HEK293T (cell line): ENCODE data around the gene FMO3.

ENCODE experiments used
- CTCF ChIA-PET: fragments of 350-600 bp; formaldehyde crosslinking; extraction: SDS; loops from one replicate; lab custom pipeline; 2021; ENCODE audit warnings: antibody characterized with exemption, inconsistent platforms; lab: Yijun Ruan, JAX
- POLR2A ChIA-PET: fragments of 350-600 bp; formaldehyde crosslinking; extraction: SDS; loops from one replicate; lab custom pipeline; 2020; ENCODE audit warnings: antibody characterized with exemption, inconsistent platforms; lab: Yijun Ruan, JAX
- DNase-seq: peaks from one replicate; pipeline ENCODE4 v3.0.0; 2012; ENCODE audit warnings: mixed read lengths; ENCODE audit errors: extremely low spot score
- ARNT ChIP-seq: fragments of 450-650 bp; IDR thresholded peaks from 2 replicates; pipeline ENCODE4 v1.6.1; 2017; ENCODE audit warnings: mild to moderate bottlenecking
- BHLHE40 ChIP-seq: fragments of 450-650 bp; IDR thresholded peaks from 2 replicates; pipeline ENCODE4 v1.6.1; 2016; ENCODE audit warnings: mild to moderate bottlenecking, moderate library complexity, borderline replicate concordance
- CTBP1 ChIP-seq: fragments of 450-650 bp; IDR thresholded peaks from 2 replicates; pipeline ENCODE4 v1.6.1; 2016; ENCODE audit warnings: borderline replicate concordance
- ELF4 ChIP-seq: fragments of 450-650 bp; IDR thresholded peaks from 2 replicates; pipeline ENCODE4 v1.6.1; 2017; ENCODE audit warnings: antibody characterized with exemption
- FOXA1 ChIP-seq: fragments of 450-650 bp; IDR thresholded peaks from 2 replicates; pipeline ENCODE4 v1.6.1; 2016; ENCODE audit warnings: mild to moderate bottlenecking
- FOXK2 ChIP-seq: fragments of 450-650 bp; IDR thresholded peaks from 2 replicates; pipeline ENCODE4 v1.6.1; 2016; ENCODE audit warnings: mild to moderate bottlenecking
- FOXM1 ChIP-seq: fragments of 450-650 bp; IDR thresholded peaks from 2 replicates; pipeline ENCODE4 v1.6.1; 2017; ENCODE audit warnings: mild to moderate bottlenecking, borderline replicate concordance
- HDGF ChIP-seq: fragments of 450-650 bp; IDR thresholded peaks from 2 replicates; pipeline ENCODE4 v1.6.1; 2017; ENCODE audit warnings: antibody characterized with exemption, borderline replicate concordance
- L3MBTL2 ChIP-seq: fragments of 450-650 bp; conservative IDR thresholded peaks from 2 replicates; pipeline ENCODE4 v1.6.1; 2016; ENCODE audit warnings: mild to moderate bottlenecking
- LEF1 ChIP-seq: fragments of 450-650 bp; IDR thresholded peaks from 2 replicates; pipeline ENCODE4 v1.6.1; 2017; ENCODE audit warnings: mild to moderate bottlenecking, borderline replicate concordance
- NFRKB ChIP-seq: fragments of 450-650 bp; IDR thresholded peaks from 2 replicates; pipeline ENCODE4 v1.6.1; 2016; ENCODE audit warnings: mild to moderate bottlenecking, moderate library complexity
- PKNOX1 ChIP-seq: fragments of 450-650 bp; IDR thresholded peaks from 2 replicates; pipeline ENCODE4 v1.6.1; 2016
- SP1 ChIP-seq: fragments of 450-650 bp; IDR thresholded peaks from 2 replicates; pipeline ENCODE4 v1.6.1; 2017
- SUZ12 ChIP-seq: fragments of 450-650 bp; IDR thresholded peaks from 2 replicates; pipeline ENCODE4 v1.6.1; 2016; ENCODE audit warnings: mild to moderate bottlenecking
- TARDBP ChIP-seq: fragments of 450-650 bp; IDR thresholded peaks from 2 replicates; pipeline ENCODE4 v1.6.1; 2016
- ZNF384 ChIP-seq: fragments of 450-650 bp; IDR thresholded peaks from 2 replicates; pipeline ENCODE4 v1.6.1; 2016

FMO3 gene

GRCh38 chr1:171090604-171091003 is at the start of gene FMO3:
FMO3 (plus strand) TSS chr1:171090905; CDS start chr1:171092659, 1,754 bp downstream.
- CTCF ChIA-PET = interaction anchor here (1.5 kb wide), 1 partner anchor 9 kb away, joined by 6 read pairs; no protein-coding TSS in a partner anchor
- POLR2A ChIA-PET = no interaction called here
- no peak for TF ChIP-seq FOXM1
- TF ChIP-seq PKNOX1 = no peak
- TF ChIP-seq LEF1 = no peak
- TF ChIP-seq ZNF384 = no peak
- no peak for TF ChIP-seq HDGF
- no peak for TF ChIP-seq SUZ12
- TF ChIP-seq ARNT = no peak
- no peak for TF ChIP-seq TARDBP
- TF ChIP-seq L3MBTL2 = no peak
- TF ChIP-seq ELF4 = no peak
- TF ChIP-seq FOXK2 = no peak
- DNase-seq = no peak

DNA sequence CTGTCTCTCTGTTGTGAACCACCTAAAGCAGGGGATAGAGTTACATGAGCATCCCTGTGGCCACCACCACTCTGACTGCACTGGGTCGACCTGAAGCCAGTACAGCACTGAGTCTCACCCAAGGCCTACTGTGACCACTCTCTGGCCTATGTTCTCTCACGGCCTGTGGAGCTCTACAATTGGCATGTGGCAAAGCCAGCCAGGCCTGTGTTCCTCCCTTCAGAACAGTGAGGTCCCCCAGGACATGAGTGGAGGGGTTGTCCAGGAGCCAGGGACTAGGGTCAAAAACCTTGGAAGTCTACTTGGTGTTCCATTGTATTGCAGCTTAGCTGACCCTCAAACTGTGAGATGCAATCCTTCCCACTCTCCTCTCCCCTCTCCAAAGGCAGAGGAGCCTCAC is 42.7 kb upstream of the FMO3 start:
- DNase-seq = no peak
- ChIA-PET CTCF (no interaction called here), POLR2A (no interaction called here)
- TF ChIP-seq ARNT (no peak), LEF1 (no peak), PKNOX1 (no peak), SUZ12 (no peak), TARDBP (no peak), FOXA1 (no peak), NFRKB (no peak), SP1 (no peak), FOXK2 (no peak), HDGF (no peak), ZNF384 (no peak), L3MBTL2 (no peak), BHLHE40 (no peak), ELF4 (no peak), CTBP1 (no peak), FOXM1 (no peak)

DNA sequence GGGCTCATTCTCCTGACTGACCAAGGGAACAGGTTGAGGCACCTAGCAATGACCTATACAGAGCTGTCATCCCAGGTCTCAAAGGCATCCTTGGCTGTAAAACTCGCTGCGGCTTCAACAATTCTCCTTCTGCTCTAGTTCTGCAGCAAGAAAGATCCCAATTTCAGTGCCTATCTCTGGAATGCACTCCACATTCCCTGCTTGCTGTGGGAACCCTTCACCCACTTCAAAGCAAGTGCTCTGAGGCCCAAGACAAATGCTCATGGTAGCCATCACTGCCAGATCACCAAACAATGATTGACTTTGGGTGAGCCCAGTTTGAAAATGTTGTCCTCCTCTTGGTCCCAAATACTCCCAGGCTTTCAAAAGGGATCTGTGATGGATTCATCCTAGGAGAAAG is 37.7 kb upstream of the FMO3 start:
- ChIA-PET POLR2A (no interaction called here), CTCF (no interaction called here)
- no peak for TF ChIP-seq SP1
- no peak for TF ChIP-seq SUZ12
- no peak for TF ChIP-seq LEF1
- TF ChIP-seq FOXM1 = no peak
- TF ChIP-seq NFRKB = no peak
- TF ChIP-seq TARDBP = no peak
- TF ChIP-seq BHLHE40 = no peak
- TF ChIP-seq CTBP1 = no peak
- TF ChIP-seq ZNF384 = no peak
- TF ChIP-seq HDGF = no peak
- no peak for TF ChIP-seq L3MBTL2
- TF ChIP-seq ELF4 = no peak
- no peak for TF ChIP-seq FOXK2
- no peak for TF ChIP-seq FOXA1
- TF ChIP-seq PKNOX1 = no peak
- TF ChIP-seq ARNT = no peak
- DNase-seq = no peak

GRCh38 chr1:171055966-171056643 is 34.6 kb upstream of the FMO3 start:
- CTCF ChIA-PET = no interaction called here
- no peak for DNase-seq
- POLR2A ChIA-PET = no interaction called here
- TF ChIP-seq HDGF (no peak), ELF4 (no peak)

GRCh38 chr1:171061425-171062143 is 29.1 kb upstream of the FMO3 start:
- CTCF ChIA-PET = no interaction called here
- TF ChIP-seq ARNT = no peak
- TF ChIP-seq BHLHE40 = no peak
- no peak for TF ChIP-seq ZNF384
- TF ChIP-seq CTBP1 = no peak
- no peak for TF ChIP-seq NFRKB
- DNase-seq = no peak
- POLR2A ChIA-PET = no interaction called here

DNA sequence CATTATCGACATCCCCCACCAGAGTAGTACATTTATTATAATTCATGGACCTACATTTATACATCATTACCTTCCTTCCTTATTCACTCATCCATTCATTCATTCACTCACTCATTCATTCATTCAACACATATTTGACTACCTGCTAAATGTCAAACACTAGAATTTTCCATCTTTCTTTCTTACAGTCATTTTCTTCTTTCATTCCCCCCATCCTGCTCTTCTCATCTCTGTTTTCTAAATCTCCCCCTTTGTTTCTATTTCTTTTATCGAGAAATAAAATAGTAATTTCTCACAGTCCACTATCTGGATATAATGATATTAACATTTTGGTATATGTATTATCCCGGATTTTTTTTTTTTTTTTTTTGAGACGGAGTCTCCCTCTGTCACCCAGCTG is 27.8 kb upstream of the FMO3 start:
- ChIA-PET POLR2A (no interaction called here), CTCF (no interaction called here)
- TF ChIP-seq BHLHE40 (no peak), TARDBP (no peak), LEF1 (no peak), FOXK2 (no peak), CTBP1 (no peak), HDGF (no peak), FOXA1 (no peak), ARNT (no peak), L3MBTL2 (no peak), ELF4 (no peak), SP1 (no peak), ZNF384 (no peak), NFRKB (no peak), PKNOX1 (no peak), SUZ12 (no peak), FOXM1 (no peak)
- no peak for DNase-seq
